SIG-M5 treated with dmso at 0.1 percent for 504 hours (cell line): Measurements from ENCODE around the gene SLC6A19.

Source experiments
- DNase-seq: peaks from one replicate; lab custom pipeline; 2025; ENCODE audit not compliant: unreplicated experiment; lab: John Stamatoyannopoulos, UW

SLC6A19 gene

DNA sequence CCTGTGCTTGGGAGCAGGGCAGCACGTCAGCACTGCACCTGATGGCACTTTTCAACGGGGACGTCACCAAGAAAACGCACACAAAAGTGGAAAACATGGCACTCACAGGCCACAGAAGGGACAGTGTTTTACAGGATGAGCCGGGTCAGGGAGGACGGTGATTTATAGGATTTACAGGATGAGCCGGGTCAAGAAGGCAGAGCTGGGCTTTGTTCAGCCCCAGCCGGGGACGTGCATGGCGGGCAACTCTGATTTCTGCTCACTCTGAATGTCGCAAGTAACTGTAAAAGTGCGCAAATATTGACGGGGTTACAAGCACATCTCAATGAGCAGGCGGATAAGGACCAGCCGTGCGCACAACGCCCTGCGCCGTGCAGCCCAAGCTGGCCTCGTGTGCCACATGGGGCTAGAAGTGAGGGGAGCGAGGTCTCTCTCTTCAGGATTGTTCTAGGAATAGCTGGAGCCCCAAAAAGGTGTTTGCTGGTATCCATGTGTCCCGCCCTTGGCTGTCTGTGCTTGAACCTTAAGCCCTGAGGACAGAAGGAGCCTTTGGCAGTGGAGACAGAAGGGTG lies 40.2 kb downstream of the SLC6A19 start:
- DNase-seq: no peak

GRCh38 chr5:1242733-1243486 lies 41.5 kb downstream of the SLC6A19 start:
- DNase-seq: no peak

DNA sequence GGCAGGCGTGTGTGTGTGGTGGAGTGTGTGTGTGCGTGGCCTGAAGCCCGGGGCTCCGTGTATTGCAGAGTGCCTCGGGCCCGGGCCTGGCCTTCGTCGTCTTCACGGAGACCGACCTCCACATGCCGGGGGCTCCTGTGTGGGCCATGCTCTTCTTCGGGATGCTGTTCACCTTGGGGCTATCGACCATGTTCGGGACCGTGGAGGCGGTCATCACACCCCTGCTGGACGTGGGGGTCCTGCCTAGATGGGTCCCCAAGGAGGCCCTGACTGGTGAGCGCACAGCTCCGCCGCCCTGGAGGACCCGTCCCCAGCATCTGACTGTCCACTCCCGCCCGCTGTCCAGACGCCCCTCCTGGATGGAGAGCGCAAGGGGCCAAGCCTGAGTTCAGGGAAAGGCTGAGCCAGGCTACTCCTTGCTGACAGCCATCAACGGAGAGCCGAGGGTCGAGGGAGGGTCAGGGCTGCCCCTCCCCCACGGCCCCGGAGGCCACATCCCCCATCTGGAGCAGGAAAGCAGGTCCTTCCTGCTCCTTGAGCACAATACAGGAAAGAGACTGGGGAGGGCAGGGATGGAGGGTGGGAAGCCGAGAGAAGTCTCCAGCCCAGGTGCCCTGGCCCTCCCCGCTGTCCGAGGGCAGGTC lies 42.2 kb downstream of the SLC6A19 start:
- no peak for DNase-seq

GRCh38 chr5:1244255-1244654 lies 42.9 kb downstream of the SLC6A19 start:
- no peak for DNase-seq

DNA sequence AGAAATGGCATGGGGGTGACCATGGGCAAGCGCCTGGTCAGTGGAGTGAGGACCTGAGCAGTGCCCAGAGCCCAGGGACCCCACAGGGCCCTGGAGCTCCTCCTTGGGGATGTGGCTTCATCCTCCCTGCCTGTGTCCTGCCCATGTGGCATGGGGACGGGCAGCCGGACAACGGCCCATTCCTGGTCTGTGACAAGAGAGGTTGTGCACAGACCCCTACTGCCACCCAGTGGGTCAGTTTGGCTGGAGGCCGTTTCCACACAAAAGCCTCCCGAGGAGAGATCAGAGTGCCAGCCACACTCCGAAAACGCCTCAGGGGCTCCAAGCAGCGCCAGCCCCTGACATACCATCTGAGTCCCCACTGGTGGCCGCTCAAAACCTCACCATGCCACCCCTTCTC lies 43.6 kb downstream of the SLC6A19 start:
- no peak for DNase-seq

DNA sequence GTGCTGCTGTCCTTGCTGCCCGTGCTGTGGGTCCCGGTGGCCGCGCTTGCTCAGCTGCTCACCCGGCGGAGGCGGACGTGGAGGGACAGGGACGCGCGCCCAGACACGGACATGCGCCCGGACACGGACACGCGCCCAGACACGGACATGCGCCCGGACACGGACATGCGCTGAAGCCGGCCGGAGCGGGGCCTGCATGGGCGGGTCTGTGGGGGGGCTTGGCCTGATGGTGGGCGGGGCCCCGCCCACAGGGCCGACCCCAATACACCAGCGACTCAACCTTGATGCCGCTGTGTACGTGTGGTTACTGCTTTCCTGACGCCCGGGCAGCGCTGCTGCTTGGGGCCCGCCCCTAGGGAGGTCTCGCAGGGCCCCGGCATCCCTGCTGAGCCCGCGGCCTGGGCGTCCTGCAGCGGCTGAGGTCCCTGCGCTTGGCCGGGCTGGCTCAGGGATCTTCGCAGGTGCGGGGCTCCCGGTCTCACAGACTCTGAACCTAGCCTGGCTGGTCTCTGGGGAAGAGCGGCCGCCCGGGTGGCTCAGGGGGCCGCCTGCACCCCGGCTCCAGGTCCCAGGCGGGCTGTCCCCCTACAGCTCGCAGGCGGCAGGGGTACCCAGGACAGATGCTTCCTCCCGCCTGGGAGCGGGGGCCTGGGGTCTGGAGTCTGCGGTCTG lies 44.6 kb downstream of the SLC6A19 start:
- DNase-seq: no peak

DNA sequence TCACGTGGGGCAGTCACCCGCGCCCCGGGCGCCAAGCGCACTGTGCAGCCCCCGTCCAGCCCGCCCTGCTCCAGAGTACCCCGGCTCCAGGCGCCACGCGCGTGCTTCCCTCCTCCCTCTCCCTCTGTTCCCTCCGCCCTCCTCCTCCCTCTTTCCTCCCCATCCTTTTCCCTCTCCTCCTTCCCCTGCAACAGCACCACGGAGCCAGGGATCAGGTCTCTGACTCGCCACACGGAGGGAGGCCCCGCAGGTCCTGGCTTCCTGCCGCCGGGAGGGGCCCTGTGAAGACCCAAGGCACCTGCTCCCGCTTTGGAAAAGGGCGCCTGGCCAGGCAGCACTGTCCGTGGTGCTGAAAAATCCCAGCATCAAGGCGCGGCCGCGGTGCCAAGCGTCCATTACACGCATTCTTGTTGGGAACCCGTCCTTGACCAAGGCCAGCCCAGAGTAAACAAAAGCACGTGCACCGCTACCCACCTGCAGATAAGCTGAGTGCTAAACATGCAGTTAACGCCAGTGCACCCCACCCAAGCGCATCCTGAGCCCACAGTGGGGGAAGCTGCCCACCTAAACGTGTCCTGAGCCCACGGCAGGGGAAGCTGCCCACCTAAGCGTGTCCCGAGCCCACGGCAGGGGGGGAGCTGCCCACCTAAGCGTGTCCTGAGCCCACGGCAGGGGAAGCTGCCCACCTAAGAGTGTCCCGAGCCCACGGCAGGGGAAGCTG lies 45.5 kb downstream of the SLC6A19 start:
- DNase-seq: no peak

- no peak for DNase-seq
These were observed 46.4 kb downstream of the SLC6A19 start for GRCh38 chr5:1247811-1248210.

GRCh38 chr5:1249366-1250280 lies 48.2 kb downstream of the SLC6A19 start:
- no peak for DNase-seq

DNA sequence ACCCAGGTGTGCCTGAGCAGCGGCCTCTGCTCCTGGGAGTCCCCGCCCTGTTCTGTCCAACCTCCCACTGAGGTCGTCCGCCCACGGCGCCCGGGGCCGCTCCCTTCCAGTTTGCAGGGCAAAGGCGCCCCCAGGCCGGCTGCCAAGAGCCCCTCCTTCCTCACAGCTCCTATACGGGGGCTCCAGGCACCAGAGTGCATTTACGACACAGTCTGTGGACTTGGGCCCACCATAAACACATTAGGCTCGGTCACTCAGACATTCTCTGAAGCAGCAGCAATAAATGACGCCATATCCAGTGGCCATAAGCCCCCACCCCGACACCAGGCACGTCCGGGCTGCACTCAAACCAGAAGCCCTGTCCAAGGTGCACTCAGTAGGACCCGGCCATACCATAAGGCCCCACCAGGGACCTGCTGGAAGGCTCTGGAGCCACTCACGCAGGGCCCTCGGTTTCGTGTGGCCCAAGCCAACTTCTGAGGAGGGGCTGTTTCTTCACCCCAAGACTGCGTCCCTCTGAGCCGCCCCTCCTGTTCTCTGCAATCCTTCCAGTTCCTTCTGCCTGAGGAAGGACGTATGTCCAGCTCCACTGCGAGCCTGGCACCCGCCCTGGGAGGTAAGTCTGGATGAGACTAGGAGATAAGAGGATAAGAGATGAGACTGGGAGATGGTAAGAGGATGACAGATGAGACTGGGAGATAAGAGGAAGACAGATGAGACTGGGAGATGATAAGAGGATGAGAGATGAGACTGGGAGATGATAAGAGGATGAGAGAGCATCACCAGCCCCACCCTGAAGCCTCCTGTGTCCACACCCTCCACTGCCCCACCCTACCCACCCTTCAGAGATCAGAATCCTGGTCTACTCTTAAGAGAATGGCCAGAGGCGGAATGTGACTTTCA lies 50.5 kb downstream of the SLC6A19 start:
- DNase-seq: no peak

GRCh38 chr5:1252681-1253080 lies 51.3 kb downstream of the SLC6A19 start:
- no peak for DNase-seq

DNA sequence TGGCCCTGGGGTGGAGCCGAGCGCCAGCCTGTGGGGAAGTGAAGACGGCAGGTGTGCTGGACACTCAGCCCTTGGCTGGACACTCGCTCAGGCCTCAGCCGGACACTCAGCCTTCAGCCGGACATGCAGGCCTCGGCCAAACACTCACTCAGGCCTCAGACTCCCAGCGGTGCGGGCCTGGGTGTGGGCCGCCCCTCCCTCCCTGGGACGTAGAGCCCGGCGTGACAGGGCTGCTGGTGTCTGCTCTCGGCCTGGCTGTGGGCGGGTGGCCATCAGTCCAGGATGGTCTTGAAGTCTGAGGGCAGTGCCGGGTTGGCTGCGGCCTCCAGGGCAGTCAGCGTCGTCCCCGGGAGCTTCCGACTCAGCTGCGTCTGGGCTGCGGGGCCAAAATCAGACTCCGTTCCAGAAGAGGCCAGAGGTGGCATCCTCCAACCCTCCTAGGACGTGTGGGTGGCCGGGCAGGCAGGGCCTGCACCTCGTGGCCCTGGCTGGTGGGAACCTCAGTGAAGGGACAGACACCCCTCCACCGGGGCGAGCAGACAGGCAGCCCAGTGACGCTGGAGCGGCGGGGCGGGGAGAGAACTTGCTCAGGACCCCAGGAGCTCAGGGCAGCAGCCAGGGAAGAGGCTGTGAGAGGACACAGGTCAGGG lies 52.2 kb downstream of the SLC6A19 start:
- DNase-seq: no peak

- DNase-seq: no peak
These were observed 52.8 kb downstream of the SLC6A19 start for GRCh38 chr5:1254196-1254595.

GRCh38 chr5:1255081-1255561 lies 53.7 kb downstream of the SLC6A19 start:
- no peak for DNase-seq

DNA sequence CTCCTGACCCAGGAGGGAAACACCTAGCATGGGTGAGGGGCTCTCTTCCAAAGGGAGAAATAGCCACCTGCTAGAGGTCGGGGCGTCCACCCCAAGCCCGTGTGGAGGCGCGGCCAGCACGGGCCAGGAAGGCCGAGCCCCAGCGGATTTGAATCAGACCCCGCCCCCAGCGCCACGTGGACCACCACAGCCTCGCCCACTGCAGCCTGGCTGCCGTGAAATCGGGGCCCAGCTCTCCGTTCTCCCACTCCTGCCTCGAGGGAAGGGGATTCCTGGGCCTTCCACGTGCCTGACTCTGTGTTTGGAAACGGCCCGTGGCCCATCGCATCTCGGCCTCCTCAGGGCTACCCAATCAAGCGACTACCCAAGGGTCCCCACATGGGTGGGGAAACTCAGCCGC lies 55.4 kb downstream of the SLC6A19 start:
- DNase-seq: no peak

DNA sequence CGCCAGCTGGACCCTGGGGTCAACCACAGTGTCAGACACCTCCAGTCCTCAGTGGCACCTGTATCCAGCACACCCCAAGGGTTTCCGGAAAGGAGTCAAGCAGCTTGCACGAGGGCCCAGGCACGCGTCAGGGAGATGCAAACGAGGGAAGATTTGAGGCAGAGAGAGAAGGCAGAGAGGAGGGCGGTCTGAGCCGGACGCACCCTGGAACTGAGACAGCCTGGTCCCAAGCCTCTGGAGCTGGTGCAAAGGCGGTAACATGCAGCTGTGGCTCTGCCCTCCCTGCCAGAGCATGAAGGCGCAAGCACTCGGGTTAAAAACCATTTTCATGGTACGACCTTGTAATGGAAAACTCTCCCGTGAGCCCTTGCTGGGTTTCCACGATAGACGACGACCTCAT lies 56.0 kb downstream of the SLC6A19 start:
- DNase-seq: no peak

DNA sequence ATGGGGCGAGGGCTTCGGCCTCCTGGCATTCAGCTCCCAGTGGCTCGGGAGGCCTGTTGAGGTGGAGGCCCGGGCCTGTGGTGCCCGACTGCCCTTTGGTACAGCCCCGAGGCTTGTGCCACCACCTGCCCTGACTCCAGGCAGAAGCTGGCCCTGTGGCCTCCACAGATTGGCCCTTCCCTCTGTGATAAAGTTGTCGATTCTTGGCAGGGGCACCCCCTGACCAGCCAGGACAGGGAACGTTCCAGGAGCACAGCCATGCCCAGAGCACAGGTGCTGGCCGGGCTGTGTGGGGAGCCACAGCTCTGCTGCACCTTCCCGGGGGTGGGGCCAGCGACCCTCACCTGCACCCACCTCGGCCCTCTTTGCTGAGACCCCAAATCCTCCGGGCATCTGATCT lies 56.4 kb downstream of the SLC6A19 start:
- no peak for DNase-seq

GRCh38 chr5:1259806-1260480 lies 58.5 kb downstream of the SLC6A19 start:
- no peak for DNase-seq
